DMS114 treated with DMSO at 0.1 percent for 48 hours (cell line): ENCODE results near the gene AP2M1.

ENCODE experiments used
- DNase-seq: peaks from one replicate; lab custom pipeline; 2025; ENCODE audit not compliant: unreplicated experiment; lab: John Stamatoyannopoulos, UW

Gene AP2M1

GRCh38 chr3:184177767-184178306, 3.2 kb downstream of the AP2M1 start:
- no peak for DNase-seq

- DNase-seq: no peak
Observed at GRCh38 chr3:184178521-184179138, 4.0 kb downstream of the AP2M1 start.

DNA sequence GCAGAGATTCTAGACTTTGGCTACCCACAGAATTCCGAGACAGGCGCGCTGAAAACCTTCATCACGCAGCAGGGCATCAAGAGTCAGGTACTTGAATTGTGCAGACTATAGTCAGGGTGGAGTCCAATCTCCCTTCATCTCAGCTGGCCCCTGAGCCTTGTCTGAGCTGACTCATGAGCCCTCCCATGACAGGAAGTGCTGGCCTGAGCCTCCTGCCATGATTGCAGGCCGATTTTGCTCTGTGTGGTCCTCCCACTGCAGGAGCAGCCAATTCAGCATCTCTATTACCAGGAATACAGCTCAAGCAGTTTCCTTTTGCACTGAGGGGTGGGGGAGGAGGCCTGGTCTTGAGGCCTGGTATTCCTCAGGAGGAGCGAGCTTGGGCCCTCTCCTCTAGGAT, 5.5 kb downstream of the AP2M1 start:
- no peak for DNase-seq

DNA sequence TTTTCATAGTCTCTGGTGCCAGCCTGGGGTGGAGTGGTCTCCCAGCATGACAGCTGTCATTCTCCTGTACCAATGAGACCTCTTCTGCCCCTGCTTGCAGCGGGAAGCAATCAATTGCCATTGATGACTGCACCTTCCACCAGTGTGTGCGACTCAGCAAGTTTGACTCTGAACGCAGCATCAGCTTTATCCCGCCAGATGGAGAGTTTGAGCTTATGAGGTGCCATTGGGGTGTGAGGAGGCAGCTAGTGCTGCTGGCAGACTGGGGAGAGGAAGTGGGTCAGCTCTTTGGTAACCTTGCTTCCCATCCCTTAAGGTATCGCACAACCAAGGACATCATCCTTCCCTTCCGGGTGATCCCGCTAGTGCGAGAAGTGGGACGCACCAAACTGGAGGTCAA, 6.9 kb downstream of the AP2M1 start:
- DNase-seq: no peak

DNA sequence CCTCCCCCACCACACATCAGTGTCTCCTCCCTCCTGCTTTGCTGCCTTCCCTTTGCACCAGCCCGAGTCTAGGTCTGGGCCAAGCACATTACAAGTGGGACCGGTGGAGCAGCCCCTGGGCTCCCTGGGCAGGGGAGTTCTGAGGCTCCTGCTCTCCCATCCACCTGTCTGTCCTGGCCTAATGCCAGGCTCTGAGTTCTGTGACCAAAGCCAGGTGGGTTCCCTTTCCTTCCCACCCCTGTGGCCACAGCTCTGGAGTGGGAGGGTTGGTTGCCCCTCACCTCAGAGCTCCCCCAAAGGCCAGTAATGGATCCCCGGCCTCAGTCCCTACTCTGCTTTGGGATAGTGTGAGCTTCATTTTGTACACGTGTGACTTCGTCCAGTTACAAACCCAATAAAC, 9.0 kb downstream of the AP2M1 start:
- no peak for DNase-seq

- no peak for DNase-seq
Observed at GRCh38 chr3:184184546-184185230, 10.0 kb downstream of the AP2M1 start.

DNA sequence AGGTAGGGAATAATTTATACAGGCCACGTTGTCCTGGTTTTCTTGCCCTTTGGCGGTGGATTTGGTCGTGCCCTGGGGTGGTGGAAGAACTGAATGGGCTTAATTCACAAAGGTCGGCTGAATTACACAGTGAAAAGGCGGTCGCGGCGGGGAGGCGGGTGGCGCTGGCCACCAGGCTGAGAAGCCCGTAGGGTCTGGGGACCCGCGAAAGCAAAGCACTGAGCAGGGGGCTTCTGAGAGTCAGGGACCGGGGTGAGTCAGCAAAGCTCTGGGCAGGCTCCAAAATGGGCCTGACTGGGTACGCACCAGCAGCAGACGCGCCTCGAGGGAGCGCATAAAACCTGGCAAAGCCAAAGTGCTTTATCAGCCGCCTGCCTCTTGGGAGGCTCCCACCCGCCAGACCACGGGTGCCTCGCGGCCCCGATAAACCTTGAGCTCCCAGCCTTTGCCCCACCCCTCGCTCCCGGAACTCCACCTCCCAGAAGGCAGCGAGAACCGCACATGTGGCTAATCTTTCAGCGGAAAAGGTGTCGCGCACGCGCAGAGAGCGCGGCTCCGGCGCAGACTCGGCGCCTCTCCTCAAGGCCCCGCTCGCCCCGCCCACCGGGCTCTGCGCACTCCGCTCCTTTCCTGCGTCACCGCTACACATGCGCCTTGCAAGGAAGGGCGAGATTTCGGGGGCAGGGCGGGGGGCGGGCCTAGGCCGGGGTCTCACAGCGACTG, 11.0 kb downstream of the AP2M1 start:
- DNase-seq: peak; percentile 97

- no peak for DNase-seq
Observed at GRCh38 chr3:184186184-184186901, 11.7 kb downstream of the AP2M1 start, which contains the start of gene ABCF3. ABCF3 (plus strand) TSS chr3:184186199; CDS start chr3:184186208, 9 bp downstream.

GRCh38 chr3:184186902-184187207, 12.2 kb downstream of the AP2M1 start:
- DNase-seq: no peak

DNA sequence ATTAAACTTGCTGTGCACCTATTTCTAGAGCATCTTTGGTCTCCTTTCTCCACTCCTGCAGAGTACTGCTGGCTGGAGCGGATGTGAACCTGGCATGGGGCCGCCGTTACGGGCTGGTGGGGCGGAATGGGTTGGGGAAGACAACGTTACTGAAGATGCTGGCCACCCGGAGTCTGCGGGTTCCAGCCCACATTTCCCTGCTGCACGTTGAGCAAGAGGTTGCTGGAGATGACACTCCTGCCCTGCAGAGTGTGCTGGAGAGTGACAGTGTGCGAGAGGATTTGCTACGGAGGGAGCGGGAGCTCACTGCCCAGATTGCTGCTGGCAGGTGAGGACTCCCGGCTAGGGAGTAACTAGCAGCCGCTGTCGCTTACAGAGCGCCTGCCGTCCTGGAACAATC, 13.4 kb downstream of the AP2M1 start:
- DNase-seq: no peak

DNA sequence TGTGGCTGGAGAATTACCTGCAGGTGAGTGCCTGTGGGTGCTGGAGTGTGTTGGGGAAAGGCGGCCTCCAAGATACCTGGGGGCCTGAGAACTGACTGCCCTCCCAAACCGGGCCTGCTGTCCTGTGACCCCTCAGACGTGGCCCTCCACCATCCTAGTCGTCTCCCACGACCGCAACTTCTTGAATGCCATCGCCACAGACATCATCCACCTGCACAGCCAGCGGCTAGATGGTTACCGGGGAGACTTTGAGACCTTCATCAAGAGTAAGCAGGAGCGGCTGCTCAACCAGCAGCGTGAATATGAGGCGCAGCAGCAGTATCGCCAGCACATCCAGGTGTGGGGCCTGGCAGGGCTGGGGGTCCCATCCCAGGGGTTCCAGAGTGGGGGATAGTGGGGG, 14.8 kb downstream of the AP2M1 start:
- DNase-seq: no peak

DNA sequence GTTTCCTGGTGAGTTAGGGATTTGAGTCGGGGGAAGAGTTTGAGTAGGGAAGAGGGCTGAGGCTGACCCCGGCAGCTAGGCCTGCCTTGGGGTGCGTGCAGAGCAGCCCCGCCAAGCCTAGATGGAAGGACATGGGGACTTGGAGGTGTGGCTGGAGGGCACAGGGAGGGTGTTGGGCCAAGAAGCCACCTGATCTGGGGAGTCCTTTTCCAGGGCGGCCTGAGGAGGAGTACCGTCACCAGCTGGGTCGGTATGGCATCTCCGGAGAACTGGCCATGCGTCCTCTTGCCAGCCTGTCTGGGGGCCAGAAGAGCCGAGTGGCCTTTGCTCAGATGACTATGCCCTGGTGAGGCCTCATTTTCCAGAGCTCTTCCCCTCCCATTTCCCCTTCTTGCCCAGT, 18.2 kb downstream of the AP2M1 start:
- no peak for DNase-seq

DNA sequence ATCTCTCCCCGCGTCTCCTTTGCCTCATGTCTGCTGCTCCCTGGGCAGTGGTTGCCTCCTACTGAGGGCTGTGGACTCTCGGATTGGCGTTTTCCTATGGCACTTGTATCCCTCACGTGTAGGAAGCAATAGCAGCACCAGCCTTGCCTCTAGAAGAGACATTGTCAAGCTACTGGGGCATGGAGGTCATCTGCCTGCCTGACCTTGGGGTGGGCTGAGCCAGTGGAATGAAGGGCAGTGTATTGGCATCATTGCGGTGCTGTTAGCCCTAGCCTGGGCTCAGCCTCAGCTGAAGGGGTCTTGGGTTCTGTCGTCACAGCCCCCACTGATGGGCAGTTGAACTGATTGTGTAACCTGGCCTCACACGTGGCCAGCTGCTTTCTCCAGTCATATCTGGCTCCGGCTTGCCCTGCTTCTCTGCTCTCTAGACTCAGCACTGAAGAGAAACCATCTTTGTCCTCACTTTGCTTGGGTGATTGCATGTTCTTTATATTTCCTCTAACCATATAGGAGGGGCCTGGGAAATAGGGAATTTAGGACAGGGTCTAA, 19.4 kb downstream of the AP2M1 start:
- no peak for DNase-seq

- no peak for DNase-seq
Observed at GRCh38 chr3:184196536-184196935, 21.9 kb downstream of the AP2M1 start.

GRCh38 chr3:184198509-184198908, 23.9 kb downstream of the AP2M1 start:
- DNase-seq: no peak

DNA sequence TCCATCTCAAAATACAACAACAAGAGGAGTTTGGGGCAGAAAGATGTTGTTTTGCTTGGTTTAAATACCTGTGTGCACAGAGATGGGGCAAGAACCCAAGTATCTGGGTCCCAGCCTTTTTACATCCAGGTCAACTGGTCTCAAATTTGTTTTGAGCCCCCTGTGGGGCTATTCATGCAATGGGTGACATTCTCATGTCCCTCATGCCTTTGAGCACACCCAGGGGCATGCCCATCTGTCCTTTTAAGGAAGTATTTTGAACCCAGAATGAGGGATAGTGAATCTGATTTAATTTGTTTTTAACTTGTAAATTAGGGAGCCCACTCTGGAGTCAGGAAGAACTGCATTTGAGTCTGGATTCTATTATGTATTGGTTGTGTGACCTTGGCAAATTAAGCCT, 26.2 kb downstream of the AP2M1 start:
- no peak for DNase-seq

DNA sequence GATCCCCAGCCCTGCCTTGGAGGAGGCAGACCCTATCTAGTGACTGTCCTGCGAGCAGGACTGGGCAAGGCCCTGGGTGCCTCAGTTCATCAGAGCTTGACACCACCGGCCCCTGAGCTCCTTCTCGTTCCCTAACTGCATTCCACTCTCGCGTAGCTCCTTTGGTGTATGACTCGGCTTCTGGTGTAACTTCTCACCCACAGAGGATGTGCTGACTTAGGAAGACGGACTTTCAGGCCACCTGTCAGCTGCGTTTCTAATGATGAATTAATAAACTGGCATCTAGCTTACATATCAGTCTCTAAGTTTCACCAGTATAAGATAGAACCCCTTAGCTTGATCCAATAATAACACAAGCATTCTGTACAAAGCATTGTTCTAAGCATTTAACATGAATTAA, 28.9 kb downstream of the AP2M1 start:
- DNase-seq: no peak

DNA sequence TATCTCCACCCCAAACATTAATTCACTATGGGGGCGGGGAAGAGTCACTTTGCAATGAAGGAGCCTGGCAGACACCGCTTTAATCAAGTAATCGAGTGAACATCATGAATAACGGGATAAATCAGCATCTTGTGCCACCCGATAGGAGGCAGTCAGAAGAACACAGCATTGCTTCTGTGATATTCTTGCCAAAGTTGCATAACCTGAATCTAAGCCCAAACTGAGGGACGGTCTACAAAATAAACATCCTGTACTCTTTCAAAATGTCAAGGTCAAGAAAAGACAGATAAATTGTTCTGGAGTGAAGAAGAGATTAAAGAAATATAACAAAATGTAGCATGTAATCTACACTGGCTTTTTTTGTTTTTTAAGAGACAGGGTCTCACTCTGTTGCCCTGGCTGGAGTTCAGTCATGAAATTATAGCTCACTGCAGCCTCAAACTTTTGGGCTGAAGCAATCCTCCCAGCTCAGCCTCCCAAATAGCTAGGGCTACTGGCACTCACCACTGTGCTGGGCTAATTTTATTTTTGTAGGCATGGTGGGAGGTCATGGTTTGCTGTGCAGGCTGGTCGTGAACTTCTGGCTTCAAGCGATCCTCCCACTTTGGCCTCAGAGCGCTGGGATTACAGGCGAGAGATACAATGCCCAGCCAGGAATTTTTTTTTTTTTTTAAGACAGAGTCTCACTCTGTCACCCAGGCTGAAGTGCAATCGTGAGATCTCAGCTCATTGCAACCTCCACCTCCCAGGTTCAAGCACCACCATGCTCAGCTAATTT, 34.7 kb downstream of the AP2M1 start:
- DNase-seq: no peak

GRCh38 chr3:184211297-184211696, 36.6 kb downstream of the AP2M1 start:
- no peak for DNase-seq

- no peak for DNase-seq
Observed at GRCh38 chr3:184211718-184212117, 37.1 kb downstream of the AP2M1 start.
